ENCODE measurements around the gene PHF2.

Gene PHF2

GRCh38 chr9:93652604-93653592, 76.5 kb downstream of the PHF2 start:
- TF ChIP-seq ZFX (IDR thresholded peaks at IDR 0.05; ENCODE audit: borderline replicate concordance): no peak
- no peak for TF ChIP-seq CTCF (IDR thresholded peaks at IDR 0.05)
- no peak overlapping the region for H3K27ac ChIP-seq

GRCh38 chr9:93653760-93654159, 77.4 kb downstream of the PHF2 start:
- TF ChIP-seq CTCF (IDR thresholded peaks at IDR 0.05) (no peak), ZFX (IDR thresholded peaks at IDR 0.05; ENCODE audit: borderline replicate concordance) (no peak)
- H3K27ac ChIP-seq: no peak overlapping the region

- no peak overlapping the region for H3K27ac ChIP-seq
- no peak for TF ChIP-seq ZFX (IDR thresholded peaks at IDR 0.05; ENCODE audit: borderline replicate concordance)
- TF ChIP-seq CTCF (IDR thresholded peaks at IDR 0.05): no peak
Measured at GRCh38 chr9:93654351-93654961, 78.1 kb downstream of the PHF2 start.

- no peak for TF ChIP-seq ZFX (IDR thresholded peaks at IDR 0.05; ENCODE audit: borderline replicate concordance)
- no peak for TF ChIP-seq CTCF (IDR thresholded peaks at IDR 0.05)
- H3K27ac ChIP-seq: no peak overlapping the region
Measured at GRCh38 chr9:93655621-93656425, 79.4 kb downstream of the PHF2 start.

GRCh38 chr9:93656426-93657239, 80.2 kb downstream of the PHF2 start:
- TF ChIP-seq ZFX (IDR thresholded peaks at IDR 0.05; ENCODE audit: borderline replicate concordance): no peak
- no peak for TF ChIP-seq CTCF (IDR thresholded peaks at IDR 0.05)
- no peak overlapping the region for H3K27ac ChIP-seq

- no peak overlapping the region for H3K27ac ChIP-seq
- TF ChIP-seq ZFX (IDR thresholded peaks at IDR 0.05; ENCODE audit: borderline replicate concordance) (no peak), CTCF (IDR thresholded peaks at IDR 0.05) (no peak)
Measured at GRCh38 chr9:93657331-93658111, 81.1 kb downstream of the PHF2 start.
